Spleen (tissue), 11 donors: ENCODE data around the gene TRMT10B. TPM values are rescaled to one million over a fixed set of nuclear protein-coding genes. Genes with fewer than 3 reads are reported as not detected.
"Not testable (repeated sequence)": the region's sequence is repeated elsewhere in the genome, so short reads cannot be mapped to it uniquely, and the experiment has no call there.

Source experiments
- DNase-seq: peaks from one replicate; pipeline ENCODE4 v3.0.0-alpha.2; 2020
- H3K27ac ChIP-seq, 8 donors: fragments of 200-600 bp; sonication (generic) in 7 of 8; 1 replicate in 4 of 8; 2 replicates in 4 of 8; pipeline versions ENCODE4 v1.5.0 to v1.8.0; 2016 to 2021; ENCODE audit warnings: inconsistent platforms in 4 of 8, mild to moderate bottlenecking in 4 of 8, moderate library complexity in 1 of 8
- H3K27me3 ChIP-seq, 7 donors: fragments of 200-600 bp; sonication (generic) in 6 of 7; replicated peaks in 1 of 7; 1 replicate in 4 of 7; 2 replicates in 3 of 7; pipeline versions ENCODE4 v1.5.0 to v1.8.0; 2016 to 2021; ENCODE audit warnings: inconsistent platforms in 3 of 7, mild to moderate bottlenecking in 1 of 7
- H3K36me3 ChIP-seq, 6 donors: fragments of 200-600 bp; sonication (generic) in 5 of 6; 1 replicate in 4 of 6; 2 replicates in 2 of 6; pipeline versions ENCODE4 v1.5.0 to v1.8.0; 2016 to 2021; ENCODE audit warnings: inconsistent platforms in 2 of 6
- H3K4me1 ChIP-seq, 6 donors: fragments of 200-600 bp; sonication (generic) in 5 of 6; 1 replicate in 3 of 6; 2 replicates in 3 of 6; pipeline versions ENCODE4 v1.5.0 to v1.8.0; 2016 to 2021; ENCODE audit warnings: inconsistent platforms in 3 of 6
- H3K4me3 ChIP-seq, 8 donors: fragments of 200-600 bp; sonication (generic) in 7 of 8; 1 replicate in 4 of 8; 2 replicates in 4 of 8; pipeline versions ENCODE4 v1.5.0 to v1.8.0; 2016 to 2021; ENCODE audit warnings: inconsistent platforms in 4 of 8, mild to moderate bottlenecking in 4 of 8, moderate library complexity in 2 of 8
- H3K9me3 ChIP-seq, 8 donors: fragments of 200-600 bp; sonication (generic) in 7 of 8; 1 replicate in 4 of 8; 2 replicates in 4 of 8; pipeline versions ENCODE4 v1.5.0 to v1.8.0; 2016 to 2021; ENCODE audit warnings: inconsistent platforms in 4 of 8
- POLR2A ChIP-seq, 3 donors: fragments of 450-650 bp; IDR thresholded peaks; one replicate each; pipeline ENCODE4 v1.5.1; 2017; ENCODE audit warnings: antibody characterized with exemption in 3 of 3, mild to moderate bottlenecking in 1 of 3
- POLR2AphosphoS5 ChIP-seq, 3 donors: sonication (generic); formaldehyde crosslinking; IDR thresholded peaks; one replicate each; pipeline ENCODE4 v1.5.1; 2017; ENCODE audit warnings: antibody characterized with exemption in 3 of 3
- WGBS, 5 donors: extraction: QIAGEN DNeasy Blood & Tissue Kit in 3 of 5; methylation state at CpG; one replicate each; pipeline versions ENCODE4 v1.1.5 to v1.1.7; 2013 to 2018; 5-methylcytosine and 5-hydroxymethylcytosine counted together
- intact Hi-C: fragments of 100-400 bp; cut with DNase I; formaldehyde crosslinking; loops from one replicate; pipeline ENCODE4 v1.15.0; 2023; ENCODE audit warnings: low total_unique reads
- polyA plus RNA-seq, 3 donors: library from polyadenylated mRNA; stranded (reverse); fragments of 200-250 nt; gene quantifications; one replicate each; pipeline ENCODE4 v1.2.1, GENCODE V29; 2013
- total RNA-seq, 7 donors: library from RNA; depleted of rRNA in 3 of 7; stranded (reverse); fragments of >200 nt in 3 of 7; fragmentation: NEBNext Ultra II Directional in 4 of 7; extraction: Animal tissue kit (Norgen Biotek cat#: 25700) in 4 of 7; gene quantifications; one replicate each; pipeline versions ENCODE4 v1.1.0 to v1.2.1, GENCODE V29; 2016 to 2021
- TF ChIP-seq, protein P1 (sequence below), 11 experiments: fragments of 200-600 bp in 7 of 11; fragments of 450-650 bp in 4 of 11; sonication (generic) in 4 of 11; IDR thresholded peaks in 8 of 11; conservative IDR thresholded peaks in 3 of 11; 1 replicate in 7 of 11; 2 replicates in 4 of 11; pipeline versions ENCODE4 v1.4.0 to v1.8.0; 2016 to 2021; ENCODE audit warnings: antibody characterized with exemption in 11 of 11, inconsistent platforms in 4 of 11, mild to moderate bottlenecking in 1 of 11
- donor health status: healthy with polysubstance abuse.
- donor health status: DM: no; HTN: no; CAD: no; lungs with moderate emphysema.
- donor health status: DM: no; HTN: no; CAD: no.
- donor health status: Bipolar disorder and iron deficiency.
- donor health status: healthy.
- donor health status: DM: no; HTN: no; CAD: no.
- donor health status: DM: yes; HTN: yes; CAD: no.

Gene TRMT10B
- total and polyA plus RNA-seq, 10 donors, result 5.8 to 17.7 (median 10.2) TPM

DNA sequence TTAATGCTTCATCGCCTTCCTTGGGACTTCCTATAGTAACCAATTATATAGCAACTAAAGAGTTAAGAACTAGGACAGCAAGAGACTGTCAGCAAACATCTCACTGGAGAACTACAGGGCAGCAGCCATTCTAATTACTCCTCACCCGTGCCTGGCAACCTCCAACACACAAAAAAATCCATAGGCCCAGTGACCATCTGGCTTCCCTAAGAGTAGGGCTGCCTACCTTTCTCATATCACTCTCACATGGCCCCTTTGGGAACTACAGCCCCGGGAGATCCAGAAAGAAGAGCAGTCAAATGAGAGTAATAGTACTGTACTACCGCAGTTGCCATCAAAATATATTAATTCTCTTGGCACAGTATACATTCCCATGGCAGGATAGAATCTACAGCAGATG lies 52.7 kb downstream of the TRMT10B start:
- WGBS, 5 donors, result 80 to 86% (median 83%) methylated on average over 4 of the region's 4 CpGs
- Histone ChIP-seq H3K36me3 (peaks cover 0 to 18% (median 2%) of the 10 kb centered on the region in 6 donors), H3K4me3 (no peak overlapping the region), H3K27me3 (no peaks in the 10 kb centered on the region), H3K27ac (no peak overlapping the region), H3K4me1 (peaks cover 22 to 59% (median 36%) of the 10 kb centered on the region in 6 donors), H3K9me3 (no peaks in the 10 kb centered on the region)
- no peak for TF ChIP-seq POLR2A (IDR thresholded peaks at IDR 0.05)
- TF ChIP-seq, protein P1, sequence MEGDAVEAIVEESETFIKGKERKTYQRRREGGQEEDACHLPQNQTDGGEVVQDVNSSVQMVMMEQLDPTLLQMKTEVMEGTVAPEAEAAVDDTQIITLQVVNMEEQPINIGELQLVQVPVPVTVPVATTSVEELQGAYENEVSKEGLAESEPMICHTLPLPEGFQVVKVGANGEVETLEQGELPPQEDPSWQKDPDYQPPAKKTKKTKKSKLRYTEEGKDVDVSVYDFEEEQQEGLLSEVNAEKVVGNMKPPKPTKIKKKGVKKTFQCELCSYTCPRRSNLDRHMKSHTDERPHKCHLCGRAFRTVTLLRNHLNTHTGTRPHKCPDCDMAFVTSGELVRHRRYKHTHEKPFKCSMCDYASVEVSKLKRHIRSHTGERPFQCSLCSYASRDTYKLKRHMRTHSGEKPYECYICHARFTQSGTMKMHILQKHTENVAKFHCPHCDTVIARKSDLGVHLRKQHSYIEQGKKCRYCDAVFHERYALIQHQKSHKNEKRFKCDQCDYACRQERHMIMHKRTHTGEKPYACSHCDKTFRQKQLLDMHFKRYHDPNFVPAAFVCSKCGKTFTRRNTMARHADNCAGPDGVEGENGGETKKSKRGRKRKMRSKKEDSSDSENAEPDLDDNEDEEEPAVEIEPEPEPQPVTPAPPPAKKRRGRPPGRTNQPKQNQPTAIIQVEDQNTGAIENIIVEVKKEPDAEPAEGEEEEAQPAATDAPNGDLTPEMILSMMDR (IDR thresholded peaks at IDR 0.05 in 8 of 11, conservative IDR thresholded peaks at IDR 0.05 in 3 of 11), result no peak
- TF ChIP-seq POLR2AphosphoS5 (IDR thresholded peaks at IDR 0.05), result no peak
- intact Hi-C loops, result no loop called here
- no peak for DNase-seq

- Histone ChIP-seq H3K4me1 (peaks cover 0 to 45% (median 11%) of the 10 kb centered on the region in 6 donors), H3K36me3 (peaks cover 0 to 18% (median 2%) of the 10 kb centered on the region in 6 donors)
- DNase-seq, H3K9me3 ChIP-seq, H3K27ac ChIP-seq, intact Hi-C loops, H3K27me3 ChIP-seq, H3K4me3 ChIP-seq: not testable (repeated sequence)
- WGBS, 5 donors, result 95 to 99% (median 98%) methylated on average over 15 of the region's 15 CpGs
Measured at GRCh38 chr9:37809676-37810075, 56.1 kb downstream of the TRMT10B start.

- no peak for DNase-seq
- peak overlapping the region in 5 of 8 donors; percentile 0 to 79 (median 51) for H3K27ac ChIP-seq
- H3K36me3 ChIP-seq, result peaks cover 0 to 22% (median 2%) of the 10 kb centered on the region in 6 donors
- H3K9me3 ChIP-seq, result no peaks in the 10 kb centered on the region
- intact Hi-C loops, result no loop called here
- TF ChIP-seq POLR2AphosphoS5 (IDR thresholded peaks at IDR 0.05) (no peak), POLR2A (IDR thresholded peaks at IDR 0.05) (no peak)
- TF ChIP-seq, protein P1 (IDR thresholded peaks at IDR 0.05 in 8 of 11, conservative IDR thresholded peaks at IDR 0.05 in 3 of 11), result no peak
- no peak overlapping the region for H3K4me3 ChIP-seq
- WGBS, 5 donors, result 94 to 96% (median 95%) methylated on average over 6 of the region's 6 CpGs
- H3K27me3 ChIP-seq, result no peaks in the 10 kb centered on the region
- peaks cover 0 to 23% (median 3%) of the 10 kb centered on the region in 6 donors for H3K4me1 ChIP-seq
Measured at GRCh38 chr9:37811906-37812476, 58.4 kb downstream of the TRMT10B start.

- H3K9me3 ChIP-seq, result no peaks in the 10 kb centered on the region
- no peaks in the 10 kb centered on the region for H3K27me3 ChIP-seq
- peaks cover 0 to 18% (median under 1%) of the 10 kb centered on the region in 6 donors for H3K36me3 ChIP-seq
- H3K27ac ChIP-seq, result peak overlapping the region in 5 of 8 donors; percentile 0 to 79 (median 51)
- DNase-seq, result no peak
- no peak overlapping the region for H3K4me3 ChIP-seq
- 70 to 82% (median 78%) methylated on average over 5 of the region's 5 CpGs for WGBS, 5 donors
- intact Hi-C loops, result no loop called here
- H3K4me1 ChIP-seq, result peaks cover 0 to 20% (median 3%) of the 10 kb centered on the region in 6 donors
- TF ChIP-seq, protein P1 (IDR thresholded peaks at IDR 0.05 in 8 of 11, conservative IDR thresholded peaks at IDR 0.05 in 3 of 11), result no peak
- no peak for TF ChIP-seq POLR2A (IDR thresholded peaks at IDR 0.05)
- TF ChIP-seq POLR2AphosphoS5 (IDR thresholded peaks at IDR 0.05), result no peak
Measured at GRCh38 chr9:37812773-37813379, 59.3 kb downstream of the TRMT10B start.
